IMR-90 (cell line): Measurements from ENCODE around the gene BRD4. TPM values are rescaled to one million over a fixed set of nuclear protein-coding genes. Genes with fewer than 3 reads are reported as not detected.
A peak's percentile ranks its signal among the peaks of the same experiment; 100 is the strongest.

Source experiments
- ATAC-seq: fragments of 200-7000 bp; cut with Tn5 transposase; 2 replicates; pipeline ENCODE4 v1.9.1; 2020; ENCODE audit warnings: low read depth, mild to moderate bottlenecking, moderate library complexity
- BruUV-seq: library from RNA; stranded (reverse); fragments of 400-500 nt; replicated peaks from 2 replicates; lab custom pipeline; 2021; lab: Mats Ljungman, UMichigan
- CTCF ChIA-PET: fragments of 300-600 bp; formaldehyde crosslinking; extraction: SDS; loops from one replicate; lab custom pipeline; 2021; ENCODE audit warnings: antibody characterized with exemption; lab: Yijun Ruan, JAX
- POLR2A ChIA-PET: fragments of 300-600 bp; sonication (Branson Sonifier 250); formaldehyde crosslinking; loops from one replicate; lab custom pipeline; 2022; ENCODE audit warnings: antibody characterized with exemption; ENCODE audit not compliant: unreplicated experiment; lab: Charles Lee
- DNase-seq: peaks from one replicate; pipeline ENCODE4 v3.0.0; 2013
- H2AFZ ChIP-seq: replicated peaks from 2 replicates; pipeline ENCODE3; 2013; ENCODE audit warnings: low read length, mild to moderate bottlenecking; ENCODE audit not compliant: poor library complexity
- H2AK5ac ChIP-seq: 2 replicates; pipeline ENCODE4 v1.6.1; 2013; ENCODE audit warnings: low read depth, low read length, inconsistent platforms
- H2AK9ac ChIP-seq: replicated peaks from 2 replicates; pipeline ENCODE3; 2013; ENCODE audit warnings: mild to moderate bottlenecking, low read depth, low read length, moderate library complexity; ENCODE audit not compliant: poor library complexity
- H2BK120ac ChIP-seq: 2 replicates; pipeline ENCODE4 v1.6.1; 2013; ENCODE audit warnings: low read depth, low read length, inconsistent platforms
- H2BK15ac ChIP-seq: 3 replicates; pipeline ENCODE4 v1.6.1; 2013; ENCODE audit warnings: low read depth, low read length, inconsistent platforms
- H2BK20ac ChIP-seq: 2 replicates; pipeline ENCODE4 v1.6.1; 2013; ENCODE audit warnings: low read depth, mild to moderate bottlenecking, inconsistent platforms, low read length, moderate library complexity
- H2BK5ac ChIP-seq: 2 replicates; pipeline ENCODE4 v1.6.1; 2013; ENCODE audit warnings: mild to moderate bottlenecking, low read depth, low read length, inconsistent platforms; ENCODE audit not compliant: poor library complexity, severe bottlenecking
- H3K14ac ChIP-seq: replicated peaks from 2 replicates; pipeline ENCODE4 v1.6.1; 2013; ENCODE audit warnings: low read depth, low read length, inconsistent platforms
- H3K18ac ChIP-seq: 2 replicates; pipeline ENCODE4 v1.6.1; 2013; ENCODE audit warnings: low read depth, low read length, control low read depth
- H3K23ac ChIP-seq: 2 replicates; pipeline ENCODE4 v1.6.1; 2013; ENCODE audit warnings: low read depth, low read length, inconsistent platforms
- H3K27ac ChIP-seq: 2 replicates; pipeline ENCODE4 v1.5.1; 2013; ENCODE audit warnings: mild to moderate bottlenecking, control low read depth, low read length; ENCODE audit not compliant: insufficient read depth
- H3K27me3 ChIP-seq: 2 replicates; pipeline ENCODE4 v1.6.1; 2013; ENCODE audit warnings: low read length; ENCODE audit not compliant: control insufficient read depth, insufficient read depth
- H3K36me3 ChIP-seq: 2 replicates; pipeline ENCODE4 v1.6.1; 2013; ENCODE audit warnings: low read length, mixed read lengths; ENCODE audit not compliant: control insufficient read depth, insufficient read depth
- H3K4ac ChIP-seq: 2 replicates; pipeline ENCODE4 v1.6.1; 2013; ENCODE audit warnings: low read depth, low read length, inconsistent platforms
- H3K4me1 ChIP-seq: 2 replicates; pipeline ENCODE4 v1.6.1; 2013; ENCODE audit warnings: low read length, mixed read lengths; ENCODE audit not compliant: control insufficient read depth, insufficient read depth
- H3K4me2 ChIP-seq: 2 replicates; pipeline ENCODE4 v1.6.1; 2013; ENCODE audit warnings: low read depth, mild to moderate bottlenecking, control low read depth, low read length, moderate library complexity
- H3K4me3 ChIP-seq: 2 replicates; pipeline ENCODE4 v1.5.1; 2013; ENCODE audit warnings: low read depth, mild to moderate bottlenecking, control low read depth, low read length, moderate library complexity; ENCODE audit not compliant: insufficient read depth
- H3K56ac ChIP-seq: 2 replicates; pipeline ENCODE4 v1.6.1; 2013; ENCODE audit warnings: low read length, inconsistent platforms; ENCODE audit not compliant: insufficient read depth; ENCODE audit errors: extremely low read depth
- H3K79me1 ChIP-seq, 2 experiments: 2 replicates each; pipeline ENCODE4 v1.6.1; 2013; ENCODE audit warnings: low read length in 2 of 2, inconsistent platforms in 1 of 2, low read depth in 1 of 2
- H3K9ac ChIP-seq: 2 replicates; pipeline ENCODE4 v1.6.1; 2013; ENCODE audit warnings: low read depth, low read length, control low read depth
- H3K9me1 ChIP-seq: 2 replicates; pipeline ENCODE4 v1.6.1; 2013; ENCODE audit warnings: low read length, inconsistent platforms; ENCODE audit not compliant: insufficient read depth
- H3K9me3 ChIP-seq: 2 replicates; pipeline ENCODE4 v1.6.1; 2013; ENCODE audit warnings: low read length; ENCODE audit not compliant: control insufficient read depth, insufficient read depth
- H4K20me1 ChIP-seq: 2 replicates; pipeline ENCODE4 v1.6.1; 2013; ENCODE audit warnings: low read length, inconsistent platforms; ENCODE audit not compliant: insufficient read depth
- H4K5ac ChIP-seq: 2 replicates; pipeline ENCODE4 v1.6.1; 2013; ENCODE audit warnings: mild to moderate bottlenecking, low read depth, low read length, control low read depth
- H4K8ac ChIP-seq, 2 experiments: 2 replicates each; pipeline ENCODE4 v1.6.1; 2013; ENCODE audit warnings: low read depth in 2 of 2, low read length in 2 of 2, control low read depth in 1 of 2, inconsistent platforms in 1 of 2
- H4K91ac ChIP-seq: 2 replicates; pipeline ENCODE4 v1.6.1; 2013; ENCODE audit warnings: low read depth, low read length, inconsistent platforms; ENCODE audit not compliant: insufficient read depth
- BHLHE40 ChIP-seq: fragments of 150-350 bp; IDR thresholded peaks from 2 replicates; pipeline ENCODE4 v1.6.1; 2016; ENCODE audit warnings: mild to moderate bottlenecking, low read depth, low read length
- CEBPB ChIP-seq: IDR thresholded peaks from 2 replicates; pipeline ENCODE4 v1.6.1; 2012; ENCODE audit warnings: low read depth, low read length, improper control_type of control experiment
- CHD1 ChIP-seq: IDR thresholded peaks from 2 replicates; pipeline ENCODE4 v1.6.1; 2012; ENCODE audit warnings: low read depth, low read length, improper control_type of control experiment
- MAFK ChIP-seq: IDR thresholded peaks from 2 replicates; pipeline ENCODE4 v1.6.1; 2012; ENCODE audit warnings: low read depth, low read length, improper control_type of control experiment
- MAZ ChIP-seq: IDR thresholded peaks from 2 replicates; pipeline ENCODE4 v1.6.1; 2012; ENCODE audit warnings: low read depth, mild to moderate bottlenecking, low read length, improper control_type of control experiment, moderate library complexity, borderline replicate concordance
- MXI1 ChIP-seq: IDR thresholded peaks from 2 replicates; pipeline ENCODE4 v1.6.1; 2012; ENCODE audit warnings: low read depth, mild to moderate bottlenecking, low read length, moderate library complexity, borderline replicate concordance
- NFE2L2 ChIP-seq: fragments of 150-350 bp; IDR thresholded peaks from 2 replicates; pipeline ENCODE4 v1.6.1; 2016; ENCODE audit warnings: low read depth, mild to moderate bottlenecking, low read length
- POLR2A ChIP-seq: IDR thresholded peaks from 2 replicates; pipeline ENCODE4 v1.6.1; 2012; ENCODE audit warnings: mild to moderate bottlenecking, low read depth, low read length
- RAD21 ChIP-seq: IDR thresholded peaks from 2 replicates; pipeline ENCODE4 v1.6.1; 2012; ENCODE audit warnings: low read length, improper control_type of control experiment
- RCOR1 ChIP-seq: IDR thresholded peaks from 2 replicates; pipeline ENCODE4 v1.6.1; 2012; ENCODE audit warnings: mild to moderate bottlenecking, low read length, improper control_type of control experiment; ENCODE audit not compliant: insufficient replicate concordance
- RFX5 ChIP-seq: IDR thresholded peaks from 2 replicates; pipeline ENCODE4 v1.8.0; 2012; ENCODE audit warnings: low read depth, mild to moderate bottlenecking, low read length, moderate library complexity
- SMC3 ChIP-seq: fragments of 150-350 bp; IDR thresholded peaks from 2 replicates; pipeline ENCODE4 v1.6.1; 2016; ENCODE audit warnings: low read depth, mild to moderate bottlenecking, antibody characterized with exemption, low read length, moderate library complexity
- WGBS, 2 experiments: methylation state at CpG; one replicate each; pipeline versions ENCODE4 v1.1.5 to v1.1.7; 2013; ENCODE audit warnings: missing lambda C conversion rate in 2 of 2; ENCODE audit not compliant: insufficient read length in 1 of 2; ENCODE audit errors: extremely low coverage in 2 of 2; 5-methylcytosine and 5-hydroxymethylcytosine counted together
- dilution Hi-C: fragments of 300-500 bp; cut with HindIII; formaldehyde crosslinking; loops from one replicate; pipeline ENCODE4 v1.14.3; 2018; ENCODE audit warnings: low sequenced_read_pairs; ENCODE audit not compliant: unreplicated experiment
- in situ Hi-C: fragments of 300-500 bp; cut with MboI; formaldehyde crosslinking; loops from 3 replicates; pipeline ENCODE4 v1.14.3; 2019; ENCODE audit warnings: low sequenced_read_pairs, inconsistent platforms, mixed read lengths
- intact Hi-C: fragments of 100-400 bp; cut with micrococcal nuclease; formaldehyde crosslinking; loops from 2 replicates; pipeline ENCODE4 v1.10.0; 2022
- polyA plus RNA-seq, 3 experiments: library from polyadenylated mRNA; depleted of rRNA; stranded (reverse); fragments of >200 nt; gene quantifications; 2 replicates each; pipeline ENCODE4 v1.2.3, GENCODE V29; 2012; ENCODE audit warnings: low replicate concordance in 1 of 3
- total RNA-seq: library from RNA; depleted of rRNA; stranded (reverse); fragments of >200 nt; gene quantifications from 2 replicates; pipeline ENCODE4 v1.2.3, GENCODE V29; 2012
- TF ChIP-seq, protein P1 (sequence below): fragments of 150-350 bp; IDR thresholded peaks from 2 replicates; pipeline ENCODE4 v1.6.1; 2017; ENCODE audit warnings: mild to moderate bottlenecking, antibody characterized with exemption, low read length, low read depth
- TF ChIP-seq, protein P2 (sequence below): fragments of 150-350 bp; IDR thresholded peaks from 2 replicates; pipeline ENCODE4 v1.6.1; 2016; ENCODE audit warnings: low read depth, mild to moderate bottlenecking, low read length, moderate library complexity, borderline replicate concordance
- TF ChIP-seq, protein P3 (sequence below): conservative IDR thresholded peaks from 2 replicates; pipeline ENCODE4 v1.5.1; 2012; ENCODE audit warnings: mild to moderate bottlenecking, low read depth, low read length, improper control_type of control experiment

BRD4 gene
- total and polyA plus RNA-seq, 2 of the 4 experiments (the other 2 are of a cell fraction), result 7.0 to 21.1 TPM

DNA sequence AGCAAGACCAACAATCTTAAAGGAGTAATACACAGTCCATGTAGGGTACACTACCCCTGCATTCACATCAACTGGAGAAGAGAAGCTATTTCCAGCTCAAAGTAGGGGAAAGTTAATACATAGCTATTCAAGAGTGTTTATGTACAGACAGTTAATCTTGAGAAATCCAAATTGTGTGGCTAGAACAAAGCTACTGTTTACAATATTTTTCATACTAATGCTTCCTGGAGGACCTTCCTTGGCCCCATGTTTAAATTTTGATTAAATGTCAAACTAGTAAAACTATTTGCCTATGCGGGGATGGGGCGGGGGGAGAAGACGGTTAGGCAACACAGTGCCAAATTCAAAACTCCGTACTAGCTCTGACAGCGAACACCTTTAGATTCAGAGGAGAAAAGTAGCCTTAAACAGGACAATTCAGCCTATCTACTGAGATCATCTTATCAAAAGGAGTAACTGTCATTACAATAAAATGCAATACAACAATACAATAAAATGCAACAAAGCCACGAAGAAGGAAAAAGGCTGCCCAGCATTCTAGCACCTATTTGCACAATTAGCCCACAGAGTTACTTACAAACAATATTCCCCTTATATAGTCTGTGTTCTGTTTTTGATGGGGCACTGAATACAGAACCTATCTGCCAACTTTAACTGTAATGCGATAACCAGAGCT lies 29.1 kb downstream of the BRD4 start:
- BruUV-seq, result no TSS peak
- Histone ChIP-seq H3K23ac (peak overlapping the region; percentile 18; the same call in 1 of the 2 replicates), H2AK5ac (no peak overlapping the region), H3K36me3 (no peaks in the 10 kb centered on the region), H3K27me3 (no peaks in the 10 kb centered on the region), H3K9ac (no peak overlapping the region), H2AFZ (no peak overlapping the region), H4K8ac (no peak overlapping the region), H3K18ac (no peak overlapping the region), H3K4me1 (peaks cover 26% of the 10 kb centered on the region), H3K9me3 (no peaks in the 10 kb centered on the region; the same call in 1 of the 2 replicates), H2BK15ac (no peak overlapping the region), H4K91ac (no peak overlapping the region), H2BK20ac (no peak overlapping the region), H2BK5ac (no peak overlapping the region), H2AK9ac (no peak overlapping the region), H3K27ac (no peak overlapping the region), H3K79me1 (peaks cover 6 to 79% of the 10 kb centered on the region in 2 experiments; a peak in 2 of 4 replicates), H4K5ac (no peak overlapping the region), H4K20me1 (peaks cover 98% of the 10 kb centered on the region), H3K9me1 (peaks cover 43% of the 10 kb centered on the region), H3K4me2 (peak overlapping the region; percentile 62; the same call in 1 of the 2 replicates), H3K14ac (no peak overlapping the region), H3K4me3 (no peak overlapping the region), H2BK120ac (no peak overlapping the region), H3K4ac (no peak overlapping the region), H3K56ac (no peak overlapping the region)
- ATAC-seq, result peak; percentile 57
- ChIA-PET CTCF (interaction anchor here (0.5 to 0.6 kb wide), 2 partner anchors 10 to 11 kb away, joined by 5 to 6 read pairs; no protein-coding TSS in a partner anchor), POLR2A (no interaction called here)
- intact Hi-C loops (no loop called here), in situ Hi-C loops (no loop called here), dilution Hi-C loops (no loop called here)
- no CpG with 5 or more reads among the region's 7 CpGs for WGBS, 2 experiments
- DNase-seq, result peak; percentile 61
- no peak for TF ChIP-seq RCOR1
- no peak for TF ChIP-seq SMC3
- TF ChIP-seq MXI1, result no peak
- TF ChIP-seq, protein P1, sequence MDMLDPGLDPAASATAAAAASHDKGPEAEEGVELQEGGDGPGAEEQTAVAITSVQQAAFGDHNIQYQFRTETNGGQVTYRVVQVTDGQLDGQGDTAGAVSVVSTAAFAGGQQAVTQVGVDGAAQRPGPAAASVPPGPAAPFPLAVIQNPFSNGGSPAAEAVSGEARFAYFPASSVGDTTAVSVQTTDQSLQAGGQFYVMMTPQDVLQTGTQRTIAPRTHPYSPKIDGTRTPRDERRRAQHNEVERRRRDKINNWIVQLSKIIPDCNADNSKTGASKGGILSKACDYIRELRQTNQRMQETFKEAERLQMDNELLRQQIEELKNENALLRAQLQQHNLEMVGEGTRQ, result no peak
- TF ChIP-seq RAD21, result no peak
- no peak for TF ChIP-seq BHLHE40
- TF ChIP-seq RFX5, result no peak
- no peak for TF ChIP-seq POLR2A
- TF ChIP-seq MAFK, result no peak
- TF ChIP-seq CEBPB, result no peak
- TF ChIP-seq, protein P2, sequence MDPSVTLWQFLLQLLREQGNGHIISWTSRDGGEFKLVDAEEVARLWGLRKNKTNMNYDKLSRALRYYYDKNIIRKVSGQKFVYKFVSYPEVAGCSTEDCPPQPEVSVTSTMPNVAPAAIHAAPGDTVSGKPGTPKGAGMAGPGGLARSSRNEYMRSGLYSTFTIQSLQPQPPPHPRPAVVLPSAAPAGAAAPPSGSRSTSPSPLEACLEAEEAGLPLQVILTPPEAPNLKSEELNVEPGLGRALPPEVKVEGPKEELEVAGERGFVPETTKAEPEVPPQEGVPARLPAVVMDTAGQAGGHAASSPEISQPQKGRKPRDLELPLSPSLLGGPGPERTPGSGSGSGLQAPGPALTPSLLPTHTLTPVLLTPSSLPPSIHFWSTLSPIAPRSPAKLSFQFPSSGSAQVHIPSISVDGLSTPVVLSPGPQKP, result no peak
- TF ChIP-seq NFE2L2, result no peak
- TF ChIP-seq, protein P3, sequence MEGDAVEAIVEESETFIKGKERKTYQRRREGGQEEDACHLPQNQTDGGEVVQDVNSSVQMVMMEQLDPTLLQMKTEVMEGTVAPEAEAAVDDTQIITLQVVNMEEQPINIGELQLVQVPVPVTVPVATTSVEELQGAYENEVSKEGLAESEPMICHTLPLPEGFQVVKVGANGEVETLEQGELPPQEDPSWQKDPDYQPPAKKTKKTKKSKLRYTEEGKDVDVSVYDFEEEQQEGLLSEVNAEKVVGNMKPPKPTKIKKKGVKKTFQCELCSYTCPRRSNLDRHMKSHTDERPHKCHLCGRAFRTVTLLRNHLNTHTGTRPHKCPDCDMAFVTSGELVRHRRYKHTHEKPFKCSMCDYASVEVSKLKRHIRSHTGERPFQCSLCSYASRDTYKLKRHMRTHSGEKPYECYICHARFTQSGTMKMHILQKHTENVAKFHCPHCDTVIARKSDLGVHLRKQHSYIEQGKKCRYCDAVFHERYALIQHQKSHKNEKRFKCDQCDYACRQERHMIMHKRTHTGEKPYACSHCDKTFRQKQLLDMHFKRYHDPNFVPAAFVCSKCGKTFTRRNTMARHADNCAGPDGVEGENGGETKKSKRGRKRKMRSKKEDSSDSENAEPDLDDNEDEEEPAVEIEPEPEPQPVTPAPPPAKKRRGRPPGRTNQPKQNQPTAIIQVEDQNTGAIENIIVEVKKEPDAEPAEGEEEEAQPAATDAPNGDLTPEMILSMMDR, result no peak
- no peak for TF ChIP-seq CHD1
- TF ChIP-seq MAZ, result no peak
